ENCODE data around the gene ELP5. TPM values are rescaled to one million over a fixed set of nuclear protein-coding genes. Genes with fewer than 3 reads are reported as not detected.

Gene ELP5
- total RNA-seq, 4 donors from 2014 or later, result 14.9 to 21.8 (median 16.6) TPM

- Histone ChIP-seq H3K9me3 (no peaks in the 10 kb centered on the region), H3K4me1 (peaks cover 23 to 55% (median 27%) of the 10 kb centered on the region in 3 donors), H3K27me3 (peaks cover 0 to 31% (median 0%) of the 10 kb centered on the region in 4 donors), H3K4me3 (peak overlapping the region; percentile 31 to 73 (median 58)), H3K36me3 (peaks cover 0 to 32% (median 0%) of the 10 kb centered on the region in 3 donors), H3K27ac (peak overlapping the region; percentile 70 to 92 (median 90))
- intact Hi-C loops (cut with DNase I), result no loop called here
- WGBS, 2 donors, result 31% methylated on average over 14 of the region's 43 CpGs; no CpG with 5 or more reads in 1 of the 2 donors
- TF ChIP-seq CTCF (IDR thresholded peaks at IDR 0.05), result no peak
- TF ChIP-seq POLR2A (IDR thresholded peaks at IDR 0.05), result no peak
- no peak for DNase-seq
These were observed 30.1 kb downstream of the ELP5 start for GRCh38 chr17:7281953-7282751.

GRCh38 chr17:7282752-7283321, 30.8 kb downstream of the ELP5 start:
- intact Hi-C loops (cut with DNase I), result no loop called here
- H3K4me3 ChIP-seq, result peak overlapping the region in 3 of 4 donors; percentile 55 to 73 (median 62)
- peaks cover 23 to 55% (median 27%) of the 10 kb centered on the region in 3 donors for H3K4me1 ChIP-seq
- TF ChIP-seq POLR2A (IDR thresholded peaks at IDR 0.05), result no peak
- TF ChIP-seq CTCF (IDR thresholded peaks at IDR 0.05), result peak in 2 of 6 experiments; percentile 23 to 39
- DNase-seq, result no peak
- peak overlapping the region; percentile 70 to 92 (median 90) for H3K27ac ChIP-seq
- H3K27me3 ChIP-seq, result peaks cover 0 to 33% (median 0%) of the 10 kb centered on the region in 4 donors
- H3K36me3 ChIP-seq, result peaks cover 0 to 32% (median 0%) of the 10 kb centered on the region in 3 donors
- WGBS, 2 donors, result 35 to 44% methylated on average over 2 to 3 of the region's 6 CpGs
- H3K9me3 ChIP-seq, result no peaks in the 10 kb centered on the region

GRCh38 chr17:7283471-7284216, 31.6 kb downstream of the ELP5 start:
- WGBS, 2 donors, result 67% methylated on average over 5 of the region's 18 CpGs; no CpG with 5 or more reads in 1 of the 2 donors
- TF ChIP-seq POLR2A (IDR thresholded peaks at IDR 0.05) (no peak), CTCF (IDR thresholded peaks at IDR 0.05) (no peak)
- H3K36me3 ChIP-seq, result peaks cover 0 to 32% (median 0%) of the 10 kb centered on the region in 3 donors
- no peaks in the 10 kb centered on the region for H3K9me3 ChIP-seq
- H3K4me3 ChIP-seq, result peak overlapping the region in 3 of 4 donors; percentile 55 to 73 (median 62)
- H3K4me1 ChIP-seq, result peaks cover 23 to 55% (median 27%) of the 10 kb centered on the region in 3 donors
- peak overlapping the region in 3 of 4 donors; percentile 88 to 92 (median 92) for H3K27ac ChIP-seq
- intact Hi-C loops (cut with DNase I), result no loop called here
- DNase-seq, result no peak
- H3K27me3 ChIP-seq, result peaks cover 0 to 39% (median 0%) of the 10 kb centered on the region in 4 donors

GRCh38 chr17:7284911-7285310, 32.9 kb downstream of the ELP5 start:
- 100% methylated on average over 1 to 2 of the region's 16 CpGs for WGBS, 2 donors
- no peaks in the 10 kb centered on the region for H3K9me3 ChIP-seq
- peaks cover 23 to 51% (median 24%) of the 10 kb centered on the region in 3 donors for H3K4me1 ChIP-seq
- intact Hi-C loops (cut with DNase I), result no loop called here
- DNase-seq, result no peak
- H3K27me3 ChIP-seq, result peaks cover 0 to 46% (median 0%) of the 10 kb centered on the region in 4 donors
- H3K36me3 ChIP-seq, result peaks cover 0 to 32% (median 0%) of the 10 kb centered on the region in 3 donors
- H3K4me3 ChIP-seq, result no peak overlapping the region
- no peak for TF ChIP-seq POLR2A (IDR thresholded peaks at IDR 0.05)
- TF ChIP-seq CTCF (IDR thresholded peaks at IDR 0.05), result no peak
- peak overlapping the region in 1 of 4 donors; percentile 5 for H3K27ac ChIP-seq

Measured in esophagus squamous epithelium (tissue), 5 donors.